Stimulated activated CD4-positive, alpha-beta T cell treated with anti-CD3 and anti-CD28 coated beads, Interleukin-15, amount 100 ng/mL, for 24 hours (primary cell): ENCODE measurements around the gene NPW.
A peak's percentile ranks its signal among the peaks of the same experiment; 100 is the strongest.
"Not testable (repeated sequence)": the region's sequence is repeated elsewhere in the genome, so short reads cannot be mapped to it uniquely, and the experiment has no call there.

ENCODE experiments used
- DNase-seq: peaks from one replicate; pipeline ENCODE4 v3.0.0-alpha.2; 2020

Gene NPW

DNA sequence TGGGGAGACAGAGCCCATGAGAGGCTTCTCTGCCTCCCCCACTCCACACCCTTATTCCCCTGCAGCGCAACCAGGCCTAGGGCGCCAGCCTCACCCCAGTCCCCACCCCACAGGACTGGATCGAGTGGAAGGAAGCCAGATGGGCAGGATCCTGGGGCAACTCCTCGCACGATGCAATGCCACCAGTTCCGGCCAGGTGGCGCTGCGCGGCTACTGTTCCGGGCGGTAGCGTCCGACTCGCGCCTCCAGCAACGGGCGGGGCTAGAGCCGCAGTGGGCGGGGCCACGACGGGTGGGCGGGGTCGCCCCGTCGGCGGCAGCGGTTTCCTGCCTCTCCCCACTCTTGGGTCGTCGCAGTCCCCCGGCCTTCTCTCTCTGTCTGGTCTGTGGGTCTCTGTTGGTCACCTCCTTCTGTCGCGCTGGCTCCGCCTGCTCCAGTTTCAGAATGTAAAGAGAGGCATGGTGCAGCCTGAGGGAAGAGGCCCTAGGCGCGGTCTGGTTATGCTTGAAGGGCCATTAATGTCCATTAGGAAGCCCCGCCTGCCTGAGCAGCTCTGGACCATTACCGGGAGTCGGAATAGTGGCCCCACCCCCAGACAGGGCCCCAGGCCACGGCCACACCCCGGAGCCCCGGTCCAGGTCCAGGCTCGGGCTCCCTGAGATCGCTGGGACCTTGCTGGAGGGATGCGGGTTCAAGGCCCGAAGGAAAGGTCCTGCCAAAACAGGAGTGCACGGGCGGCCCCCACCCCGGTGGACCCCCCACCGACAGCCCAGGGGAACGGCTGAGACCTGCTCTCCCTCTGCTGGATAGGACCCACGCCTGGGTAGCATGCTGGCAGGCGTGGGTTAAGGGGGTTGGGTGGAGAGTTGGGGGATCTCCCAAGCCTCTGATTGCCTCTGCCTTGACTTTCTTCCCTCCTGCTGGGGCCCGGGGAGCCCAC, 3.8 kb downstream of the NPW start:
- peak; percentile 95 for DNase-seq

GRCh38 chr16:2024032-2024420, 4.4 kb downstream of the NPW start:
- no peak for DNase-seq

DNA sequence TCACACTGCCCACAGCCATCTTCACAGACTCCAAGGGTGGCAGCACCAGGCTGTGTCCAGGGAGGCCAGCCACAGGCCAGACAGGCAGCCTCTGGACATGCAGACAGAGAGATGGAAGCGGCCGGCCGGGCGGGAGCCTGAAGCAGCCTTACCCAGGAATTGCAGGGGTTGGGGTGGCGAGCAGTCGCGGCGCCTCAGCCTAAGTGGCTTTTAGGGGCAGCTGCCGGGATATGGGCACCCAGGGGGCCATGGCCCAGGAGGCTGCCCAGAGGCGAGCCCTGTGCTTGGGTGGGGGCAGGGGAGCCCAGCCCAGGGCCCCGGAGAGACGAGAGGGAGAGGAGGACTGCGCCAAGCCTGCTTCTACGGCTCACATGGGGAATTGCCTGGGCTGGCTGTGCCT, 5.7 kb downstream of the NPW start:
- no peak for DNase-seq

- no peak for DNase-seq
Measured at GRCh38 chr16:2025878-2026460, 6.4 kb downstream of the NPW start.

DNA sequence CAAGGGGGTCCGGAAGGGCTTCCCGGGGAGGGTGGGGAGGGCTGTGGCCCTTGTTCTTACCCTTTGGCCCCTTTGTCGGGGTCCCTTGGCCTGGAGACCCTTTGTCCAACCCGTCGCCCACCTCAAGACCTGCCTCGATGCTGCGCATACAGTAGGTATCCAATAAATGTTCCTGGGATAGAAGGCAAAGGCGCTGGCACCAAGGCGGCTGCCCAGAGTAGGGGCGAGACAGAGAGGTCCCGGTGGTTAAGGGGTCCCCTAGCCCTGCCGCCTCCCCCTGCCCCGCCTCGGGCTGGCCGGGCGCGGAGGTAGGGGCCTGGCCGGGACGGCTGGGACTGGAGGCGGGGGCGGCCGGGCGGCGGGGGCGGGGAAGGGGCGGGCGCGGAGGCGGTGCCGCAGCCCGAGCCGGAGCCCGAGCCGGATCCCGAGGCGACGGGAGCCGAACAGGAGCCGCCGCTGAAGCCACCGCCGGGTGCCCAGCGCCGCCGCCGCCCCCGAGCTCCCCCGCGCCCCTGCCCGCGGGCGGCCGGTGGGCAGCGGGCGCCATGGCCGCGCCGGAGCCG, 7.0 kb downstream of the NPW start, which contains the start of gene NHERF2:
TSS of gene NHERF2 (plus strand) at position 442 of the 563 bp plus-strand sequence. CDS start at position 546, 104 bp downstream.
- DNase-seq = peak; percentile 37

- no peak for DNase-seq
Measured at GRCh38 chr16:2027024-2028010, 7.7 kb downstream of the NPW start.

GRCh38 chr16:2028146-2028545, 8.6 kb downstream of the NPW start:
- no peak for DNase-seq

DNA sequence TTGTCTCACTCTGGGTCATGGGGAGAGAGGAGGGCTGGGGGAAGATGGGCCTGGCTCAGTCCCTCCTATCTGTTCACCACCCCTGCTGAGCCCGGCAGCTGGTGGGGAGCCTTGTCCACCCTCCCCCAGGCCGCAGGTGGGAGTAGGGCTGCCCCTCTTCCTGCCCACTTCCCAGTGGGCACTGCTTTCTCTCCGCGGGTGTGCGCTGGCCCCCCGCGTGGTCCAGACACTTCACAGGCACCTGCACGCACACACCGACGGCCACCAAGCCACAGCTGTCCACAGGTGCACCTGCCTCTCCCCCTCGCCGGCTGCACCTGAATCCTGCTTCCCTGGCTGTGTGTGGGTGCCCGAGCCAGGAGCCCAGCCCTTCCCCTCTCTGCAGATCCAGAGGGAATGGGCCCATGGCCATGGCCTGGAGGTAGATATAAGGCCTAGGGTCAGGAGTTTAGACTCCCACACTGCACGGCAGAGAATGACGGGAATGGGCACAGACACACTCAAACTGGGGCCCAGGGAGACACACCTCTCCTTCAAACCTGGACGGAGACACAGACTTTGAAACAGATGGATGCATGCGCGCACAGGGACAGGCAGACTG, 9.1 kb downstream of the NPW start:
- no peak for DNase-seq

DNA sequence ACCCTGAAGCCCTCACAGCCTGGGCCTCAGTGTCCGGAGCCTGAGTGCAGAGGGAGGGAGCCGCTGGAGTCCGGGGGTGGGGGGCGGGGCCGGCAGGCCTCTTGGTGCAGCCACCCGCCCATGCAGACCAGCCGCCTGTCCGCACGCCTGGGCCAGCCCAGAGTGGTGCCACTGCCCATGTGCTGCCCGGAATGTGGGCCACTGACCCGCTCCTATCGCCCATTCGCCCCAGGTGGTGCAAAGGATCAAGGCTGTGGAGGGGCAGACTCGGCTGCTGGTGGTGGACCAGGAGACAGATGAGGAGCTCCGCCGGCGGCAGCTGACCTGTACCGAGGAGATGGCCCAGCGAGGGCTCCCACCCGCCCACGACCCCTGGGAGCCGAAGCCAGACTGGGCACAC, 9.8 kb downstream of the NPW start:
- no peak for DNase-seq

DNA sequence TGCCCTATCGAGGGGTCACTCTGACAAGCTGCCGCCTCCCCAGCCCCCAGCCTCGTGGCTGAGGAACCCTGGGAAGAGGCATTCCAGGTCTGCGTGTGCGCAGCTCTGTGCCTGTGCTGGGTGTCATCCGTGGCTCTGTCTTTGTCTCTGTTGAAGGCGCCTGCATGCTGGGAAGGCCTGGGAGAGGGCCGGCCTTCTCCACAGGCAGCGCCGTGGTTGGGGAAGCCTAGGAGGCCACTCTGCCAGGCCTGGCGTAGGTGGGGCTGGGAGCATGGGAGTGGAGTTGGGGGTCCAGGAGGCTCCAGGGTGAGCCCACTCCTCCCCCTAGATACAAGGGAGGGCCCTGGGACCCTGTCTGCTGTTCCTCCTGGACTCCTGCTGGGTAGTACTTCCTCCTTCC, 10.5 kb downstream of the NPW start:
- no peak for DNase-seq

- no peak for DNase-seq
Measured at GRCh38 chr16:2031081-2031577, 11.5 kb downstream of the NPW start.

DNA sequence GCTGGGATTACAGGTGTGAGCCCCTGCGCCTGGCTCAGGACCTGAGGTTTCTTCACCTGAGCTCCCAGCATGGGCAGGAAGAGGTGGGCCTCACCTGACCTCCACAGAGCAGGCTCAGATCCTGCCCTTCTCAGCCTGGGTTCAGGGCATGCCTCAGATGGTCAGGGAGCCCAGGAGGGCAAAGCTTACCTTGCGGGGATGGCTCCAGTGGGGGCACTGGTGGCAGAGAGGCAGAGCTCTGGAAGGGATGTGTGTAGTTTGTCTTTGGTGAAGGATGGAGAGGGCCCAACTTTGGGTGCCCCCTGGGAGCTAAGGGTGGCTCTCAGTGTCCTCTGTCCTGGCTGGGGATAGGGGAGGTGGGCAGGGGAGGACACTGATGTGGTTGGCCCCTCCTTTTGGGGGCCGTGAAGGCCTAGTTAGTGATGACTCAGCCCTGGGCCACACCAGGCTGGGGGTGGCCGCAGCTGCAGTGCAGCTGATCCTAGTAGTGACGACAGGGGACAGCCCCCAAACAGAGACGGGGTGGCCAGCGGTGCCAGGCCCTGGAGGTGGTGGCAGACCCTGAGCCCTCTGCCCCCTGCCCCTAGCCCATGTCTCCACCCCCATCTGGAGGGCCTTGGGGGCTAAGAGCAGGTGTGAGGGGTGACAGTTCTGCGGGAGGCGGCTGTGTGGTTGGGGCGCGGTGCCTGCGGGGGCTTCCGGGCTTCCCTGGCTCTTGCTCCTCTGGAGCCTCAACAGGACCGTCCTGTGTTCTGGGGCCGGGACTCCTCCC, 12.9 kb downstream of the NPW start:
- no peak for DNase-seq

- no peak for DNase-seq
Measured at GRCh38 chr16:2033057-2033908, 13.7 kb downstream of the NPW start.

GRCh38 chr16:2033909-2034695, 14.5 kb downstream of the NPW start:
- DNase-seq = not testable (repeated sequence)

GRCh38 chr16:2034696-2035430, 15.3 kb downstream of the NPW start:
- no peak for DNase-seq

- DNase-seq = no peak
Measured at GRCh38 chr16:2035431-2036199, 16.0 kb downstream of the NPW start.

GRCh38 chr16:2036200-2036966, 16.8 kb downstream of the NPW start:
- DNase-seq = no peak
